Adrenal gland (tissue), 5 donors: Measurements from ENCODE around the gene ASMTL.

Experiments
- CTCF ChIP-seq, 6 experiments: fragments of 450-650 bp in 4 of 6; fragments of 200-600 bp in 2 of 6; sonication (generic) in 1 of 6; IDR thresholded peaks; 1 replicate in 5 of 6; 2 replicates in 1 of 6; pipeline versions ENCODE4 v1.5.1 to v1.8.0; 2016 to 2021; ENCODE audit warnings: antibody characterized with exemption in 6 of 6, mild to moderate bottlenecking in 2 of 6, moderate library complexity in 1 of 6
- POLR2A ChIP-seq, 2 donors: fragments of 450-650 bp; IDR thresholded peaks; one replicate each; pipeline ENCODE4 v1.6.1; 2017; ENCODE audit warnings: antibody characterized with exemption in 2 of 2, mild to moderate bottlenecking in 2 of 2, moderate library complexity in 1 of 2
- donor health status: DM: no; HTN: no; CAD: no.

GRCh38 chrX:1384658-1385252 lies 68.0 kb downstream of the ASMTL start:
- TF ChIP-seq CTCF (IDR thresholded peaks at IDR 0.05) = no peak
- no peak for TF ChIP-seq POLR2A (IDR thresholded peaks at IDR 0.05)
